ENCODE results near the gene COP1.
"Not testable (repeated sequence)": the region's sequence is repeated elsewhere in the genome, so short reads cannot be mapped to it uniquely, and the experiment has no call there.

Gene COP1

GRCh38 chr1:176220100-176220689 lies 13.1 kb upstream of the COP1 start:
- Histone ChIP-seq H3K4me2 (no peak overlapping the region), H3K9ac (no peak overlapping the region), H3K27ac (no peak overlapping the region), H3K9me3 (no peaks in the 10 kb centered on the region), H4K20me1 (no peaks in the 10 kb centered on the region), H3K27me3 (no peaks in the 10 kb centered on the region), H3K4me3 (no peak overlapping the region), H3K36me3 (no peaks in the 10 kb centered on the region), H3K4me1 (no peaks in the 10 kb centered on the region)
- TF ChIP-seq Cebpa-rat (IDR thresholded peaks at IDR 0.05): no peak

- no peaks in the 10 kb centered on the region for H3K27me3 ChIP-seq
- no peaks in the 10 kb centered on the region for H4K20me1 ChIP-seq
- TF ChIP-seq Cebpa-rat (IDR thresholded peaks at IDR 0.05): no peak
- no peak overlapping the region for H3K27ac ChIP-seq
- no peak overlapping the region for H3K9ac ChIP-seq
- no peaks in the 10 kb centered on the region for H3K4me1 ChIP-seq
- H3K4me3 ChIP-seq: no peak overlapping the region
- no peaks in the 10 kb centered on the region for H3K36me3 ChIP-seq
- H3K4me2 ChIP-seq: no peak overlapping the region
- H3K9me3 ChIP-seq: no peaks in the 10 kb centered on the region
Observed at GRCh38 chr1:176217461-176218099, 10.5 kb upstream of the COP1 start.

GRCh38 chr1:176216031-176216430 lies 8.9 kb upstream of the COP1 start:
- H3K9ac ChIP-seq: no peak overlapping the region
- H3K9me3 ChIP-seq: no peaks in the 10 kb centered on the region
- no peak overlapping the region for H3K4me3 ChIP-seq
- H3K4me2 ChIP-seq: no peak overlapping the region
- H3K36me3 ChIP-seq: no peaks in the 10 kb centered on the region
- H3K27me3 ChIP-seq: no peaks in the 10 kb centered on the region
- no peaks in the 10 kb centered on the region for H4K20me1 ChIP-seq
- no peaks in the 10 kb centered on the region for H3K4me1 ChIP-seq
- TF ChIP-seq Cebpa-rat (IDR thresholded peaks at IDR 0.05): no peak
- H3K27ac ChIP-seq: no peak overlapping the region

DNA sequence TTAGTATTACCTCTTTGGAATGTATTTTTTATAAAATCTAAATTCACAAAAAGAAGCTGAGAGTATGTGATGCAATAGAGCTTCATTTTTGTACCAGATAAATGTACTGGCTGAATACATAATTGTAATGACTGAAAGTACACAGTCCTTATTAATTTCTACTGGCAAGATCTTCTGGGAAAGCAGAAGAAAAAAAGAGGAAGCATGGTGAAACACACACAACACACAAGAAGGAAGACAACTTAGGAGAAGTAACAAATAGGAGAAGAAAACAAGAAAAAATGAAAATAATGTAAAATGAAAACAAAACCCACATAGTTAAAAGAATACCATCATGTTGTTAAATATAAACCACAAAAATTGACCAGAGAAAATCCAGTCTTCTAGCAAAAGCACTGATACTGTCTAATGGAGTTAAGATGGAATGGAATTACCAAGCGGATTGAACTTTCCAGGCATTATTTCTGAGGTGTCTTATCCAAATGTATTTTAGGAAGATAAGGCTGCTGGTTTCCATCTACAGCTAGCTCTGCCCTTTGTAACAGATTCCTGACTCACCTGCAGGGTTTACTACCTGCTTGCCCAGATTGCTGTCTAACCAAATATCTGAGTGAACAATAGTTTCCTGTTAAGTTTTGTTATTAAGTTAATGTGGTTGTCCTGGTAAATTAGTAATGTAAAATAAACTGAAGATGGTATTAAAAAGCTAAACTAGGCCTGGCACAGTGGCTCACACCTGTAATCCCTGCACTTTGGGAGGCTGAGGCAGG lies 4.5 kb upstream of the COP1 start:
- no peak for TF ChIP-seq Cebpa-rat (IDR thresholded peaks at IDR 0.05)
- Histone ChIP-seq H4K20me1 (no peaks in the 10 kb centered on the region), H3K27me3 (no peaks in the 10 kb centered on the region), H3K4me3 (no peak overlapping the region), H3K36me3 (no peaks in the 10 kb centered on the region), H3K9me3 (no peaks in the 10 kb centered on the region), H3K4me2 (no peak overlapping the region), H3K9ac (no peak overlapping the region), H3K27ac (no peak overlapping the region), H3K4me1 (peaks cover 11% of the 10 kb centered on the region)

GRCh38 chr1:176208034-176208433 lies 948 bp upstream of the COP1 start:
- peak overlapping the region; percentile 98 for H3K27ac ChIP-seq
- H3K9me3 ChIP-seq: no peaks in the 10 kb centered on the region

DNA sequence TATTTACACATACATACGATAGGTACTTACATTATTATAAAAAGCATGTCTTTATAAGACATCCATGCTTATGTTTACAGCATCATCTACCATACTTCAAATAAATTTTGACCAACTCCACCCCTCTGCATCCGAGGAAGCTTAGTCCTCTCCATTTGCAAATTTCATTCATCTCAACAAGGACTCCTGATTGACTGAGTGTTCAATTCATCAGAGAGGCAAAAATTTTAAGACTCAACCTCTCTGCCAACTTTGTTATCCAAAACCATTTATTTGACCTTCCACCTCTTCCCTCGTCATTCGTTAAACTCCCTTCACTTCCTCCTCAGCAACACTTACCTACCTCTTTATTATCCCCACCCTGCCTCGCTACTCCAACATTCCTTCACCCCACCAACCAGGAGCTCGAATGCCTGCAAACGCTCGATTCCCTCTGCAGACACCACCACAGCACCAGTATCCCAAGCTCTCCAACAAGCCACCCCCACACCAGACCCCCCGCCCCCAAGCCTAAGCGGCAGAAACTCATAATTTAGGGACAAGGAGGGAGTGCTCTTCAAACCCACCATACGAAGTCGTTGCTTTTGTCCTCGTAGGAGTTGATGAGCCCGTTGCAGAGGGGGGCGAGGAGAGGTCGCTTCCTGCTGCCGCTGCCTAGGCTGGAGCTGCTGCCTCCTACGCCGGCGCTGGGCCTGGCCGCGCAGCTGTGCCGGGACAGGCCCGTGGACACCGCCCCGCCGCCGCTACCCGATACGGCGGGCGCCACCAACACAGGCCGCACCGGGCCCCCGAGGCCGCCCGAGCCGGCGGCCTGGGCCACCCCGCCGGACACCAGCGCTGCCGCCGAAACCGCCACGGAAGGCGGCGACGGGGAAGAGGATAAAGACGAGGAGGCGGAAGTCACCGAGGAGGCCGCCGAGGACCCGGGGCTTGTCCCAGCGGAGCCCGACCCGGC lies 803 bp downstream of the COP1 start:
- peak overlapping the region; percentile 97 for H3K4me3 ChIP-seq
- peak overlapping the region; percentile 97 for H3K9ac ChIP-seq
- no peak for TF ChIP-seq Cebpa-rat (IDR thresholded peaks at IDR 0.05)
- H3K4me2 ChIP-seq: peak overlapping the region; percentile 89
- H3K27ac ChIP-seq: peak overlapping the region; percentile 98
- no peaks in the 10 kb centered on the region for H3K27me3 ChIP-seq
- peaks cover 33% of the 10 kb centered on the region for H3K4me1 ChIP-seq
- peaks cover 13% of the 10 kb centered on the region; the same call in 1 of the 2 replicates for H3K36me3 ChIP-seq
- no peaks in the 10 kb centered on the region; the same call in 1 of the 2 replicates for H3K9me3 ChIP-seq
- H4K20me1 ChIP-seq: peaks cover 52% of the 10 kb centered on the region

More at GRCh38 chr1:176208034-176208433, 948 bp upstream of the COP1 start:
- peaks cover 33% of the 10 kb centered on the region for H3K4me1 ChIP-seq
- H3K4me3 ChIP-seq: peak overlapping the region; percentile 97
- peak overlapping the region; percentile 97 for H3K9ac ChIP-seq
- H3K36me3 ChIP-seq: peaks cover 5% of the 10 kb centered on the region; the same call in 1 of the 2 replicates
- peak overlapping the region; percentile 97 for H3K4me2 ChIP-seq
- H3K27me3 ChIP-seq: no peaks in the 10 kb centered on the region
- peaks cover 34% of the 10 kb centered on the region for H4K20me1 ChIP-seq
- TF ChIP-seq Cebpa-rat (IDR thresholded peaks at IDR 0.05): no peak

DNA sequence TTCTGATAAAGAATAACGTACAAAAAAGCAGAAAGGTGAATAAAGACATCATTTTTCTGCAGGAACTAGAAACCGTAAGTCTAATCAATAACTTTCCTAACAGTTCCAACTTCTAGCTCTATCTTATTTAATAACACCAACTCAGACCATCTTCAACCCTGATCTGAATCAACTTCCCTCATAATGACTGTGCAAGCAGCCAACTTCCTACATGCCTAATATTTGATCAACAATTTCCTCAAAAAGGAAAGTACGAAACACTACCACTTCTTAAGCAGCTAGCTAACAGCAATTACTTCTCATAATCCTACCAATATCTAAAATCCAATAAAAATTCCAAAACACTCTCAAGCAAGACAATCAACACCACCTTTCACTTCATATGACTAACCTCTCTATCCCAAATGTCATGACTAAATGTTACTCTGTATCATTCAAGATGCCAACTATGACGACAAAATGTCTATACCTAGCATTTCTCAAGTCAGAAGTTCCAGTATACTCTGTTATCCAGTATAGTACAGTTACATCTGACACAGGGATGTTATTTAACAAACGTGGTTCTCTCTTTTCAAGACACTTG lies 1.7 kb downstream of the COP1 start:
- H3K4me1 ChIP-seq: peaks cover 33% of the 10 kb centered on the region
- peak overlapping the region; percentile 89 for H3K4me2 ChIP-seq
- peaks cover 13% of the 10 kb centered on the region; the same call in 1 of the 2 replicates for H3K36me3 ChIP-seq
- H3K9ac ChIP-seq: peak overlapping the region; percentile 97
- H3K9me3 ChIP-seq: peaks cover 3% of the 10 kb centered on the region; the same call in 1 of the 2 replicates
- H4K20me1 ChIP-seq: peaks cover 60% of the 10 kb centered on the region
- no peak for TF ChIP-seq Cebpa-rat (IDR thresholded peaks at IDR 0.05)
- peak overlapping the region; percentile 97 for H3K4me3 ChIP-seq
- no peaks in the 10 kb centered on the region for H3K27me3 ChIP-seq
- H3K27ac ChIP-seq: peak overlapping the region; percentile 98; the same call in 1 of the 2 replicates

GRCh38 chr1:176204655-176205054 lies 2.4 kb downstream of the COP1 start:
- peak overlapping the region; percentile 97 for H3K9ac ChIP-seq
- H3K4me3 ChIP-seq: peak overlapping the region; percentile 97
- peaks cover 10% of the 10 kb centered on the region; the same call in 1 of the 2 replicates for H3K9me3 ChIP-seq
- H3K27ac ChIP-seq, H3K27me3 ChIP-seq: not testable (repeated sequence)
- H3K4me1 ChIP-seq: peaks cover 33% of the 10 kb centered on the region
- H4K20me1 ChIP-seq: peaks cover 68% of the 10 kb centered on the region
- peak overlapping the region; percentile 89 for H3K4me2 ChIP-seq
- H3K36me3 ChIP-seq: peaks cover 13% of the 10 kb centered on the region; the same call in 1 of the 2 replicates

GRCh38 chr1:176203735-176204134 lies 3.4 kb downstream of the COP1 start:
- Histone ChIP-seq H3K4me3 (no peak overlapping the region), H3K4me1 (peaks cover 32% of the 10 kb centered on the region), H3K9ac (no peak overlapping the region), H3K9me3 (peaks cover 17% of the 10 kb centered on the region), H3K36me3 (peaks cover 18% of the 10 kb centered on the region; the same call in 1 of the 2 replicates), H4K20me1 (peaks cover 77% of the 10 kb centered on the region), H3K27me3 (no peaks in the 10 kb centered on the region), H3K4me2 (peak overlapping the region; percentile 89), H3K27ac (no peak overlapping the region)
- TF ChIP-seq Cebpa-rat (IDR thresholded peaks at IDR 0.05): no peak
